Fibroblast of lung (primary cell): Measurements from ENCODE around the gene WASL. TPM values are rescaled to one million over a fixed set of nuclear protein-coding genes. Genes with fewer than 3 reads are reported as not detected.

Experiments
- DNase-seq, 2 donors: peaks; one replicate each; pipeline versions ENCODE4 v3.0.0 to v3.0.0-alpha.2; 2010; ENCODE audit warnings: low read depth in 2 of 2
- H2AFZ ChIP-seq: 2 replicates; pipeline ENCODE4 v1.5.1; 2012; ENCODE audit warnings: low read length, control low read depth, inconsistent platforms
- H3K27ac ChIP-seq: 2 replicates; pipeline ENCODE4 v1.5.1; 2011; ENCODE audit warnings: low read length, control low read depth; ENCODE audit not compliant: insufficient read depth
- H3K27me3 ChIP-seq: 2 replicates; pipeline ENCODE4 v1.5.1; 2011; ENCODE audit warnings: mild to moderate bottlenecking, low read length; ENCODE audit not compliant: control insufficient read depth, insufficient read depth
- H3K36me3 ChIP-seq: 2 replicates; pipeline ENCODE4 v1.5.1; 2011; ENCODE audit warnings: low read length; ENCODE audit not compliant: control insufficient read depth, insufficient read depth
- H3K4me1 ChIP-seq: 2 replicates; pipeline ENCODE4 v1.5.1; 2011; ENCODE audit warnings: low read length; ENCODE audit not compliant: control insufficient read depth, insufficient read depth; ENCODE audit errors: extremely low read depth
- H3K4me2 ChIP-seq: 2 replicates; pipeline ENCODE4 v1.5.1; 2011; ENCODE audit warnings: low read length, control low read depth; ENCODE audit not compliant: insufficient read depth; ENCODE audit errors: extremely low read depth
- H3K4me3 ChIP-seq, 4 experiments: fragments of 200-600 bp in 1 of 4; sonication (generic) in 1 of 4; replicated peaks in 1 of 4; 2 replicates each; pipeline ENCODE4 v1.5.1; 2011 to 2016; ENCODE audit warnings: low read length in 4 of 4, low read depth in 3 of 4, mild to moderate bottlenecking in 3 of 4, control low read depth in 2 of 4, inconsistent platforms in 1 of 4, mixed read lengths in 1 of 4; ENCODE audit not compliant: insufficient read depth in 1 of 4; ENCODE audit errors: control extremely low read depth in 1 of 4
- H3K79me2 ChIP-seq: 2 replicates; pipeline ENCODE4 v1.5.1; 2012; ENCODE audit warnings: mild to moderate bottlenecking, low read length, inconsistent platforms; ENCODE audit not compliant: control insufficient read depth, insufficient read depth
- H3K9ac ChIP-seq: 2 replicates; pipeline ENCODE4 v1.5.1; 2011; ENCODE audit warnings: mild to moderate bottlenecking, low read length, control low read depth; ENCODE audit not compliant: insufficient read depth
- H3K9me3 ChIP-seq: 2 replicates; pipeline ENCODE4 v1.5.1; 2012; ENCODE audit warnings: low read depth, low read length; ENCODE audit not compliant: control insufficient read depth, insufficient read depth
- H4K20me1 ChIP-seq: 2 replicates; pipeline ENCODE4 v1.5.1; 2011; ENCODE audit warnings: low read length; ENCODE audit not compliant: control insufficient read depth, insufficient read depth; ENCODE audit errors: extremely low read depth
- CTCF ChIP-seq, 2 donors: IDR thresholded peaks in 1 of 2; conservative IDR thresholded peaks in 1 of 2; 1 replicate in 1 of 2; 2 replicates in 1 of 2; pipeline ENCODE4 v1.5.1; 2011 to 2012; ENCODE audit warnings: low read length in 2 of 2, control low read depth in 1 of 2, inconsistent platforms in 1 of 2, low read depth in 1 of 2, mild to moderate bottlenecking in 1 of 2
- EZH2 ChIP-seq: IDR thresholded peaks from 2 replicates; pipeline ENCODE4 v1.5.1; 2012; ENCODE audit warnings: low read length, control low read depth, mild to moderate bottlenecking; ENCODE audit errors: missing control alignments
- polyA plus RNA-seq, 2 donors: library from polyadenylated mRNA; depleted of rRNA in 1 of 2; stranded (reverse) in 1 of 2; unstranded in 1 of 2; fragments of >200 nt; gene quantifications; 2 replicates each; pipeline ENCODE4 v1.2.1, GENCODE V29; 2011 to 2012; ENCODE audit warnings: missing spikeins in 1 of 2
- total RNA-seq: library from RNA; depleted of rRNA; stranded (reverse); fragments of >200 nt; gene quantifications from 2 replicates; pipeline ENCODE4 v1.2.1, GENCODE V29; 2014

The WASL gene
- total and polyA plus RNA-seq, 2 donors (not counting 1 experiment from before 2014, with no cell fraction given) = 15.4 to 21.0 TPM

DNA sequence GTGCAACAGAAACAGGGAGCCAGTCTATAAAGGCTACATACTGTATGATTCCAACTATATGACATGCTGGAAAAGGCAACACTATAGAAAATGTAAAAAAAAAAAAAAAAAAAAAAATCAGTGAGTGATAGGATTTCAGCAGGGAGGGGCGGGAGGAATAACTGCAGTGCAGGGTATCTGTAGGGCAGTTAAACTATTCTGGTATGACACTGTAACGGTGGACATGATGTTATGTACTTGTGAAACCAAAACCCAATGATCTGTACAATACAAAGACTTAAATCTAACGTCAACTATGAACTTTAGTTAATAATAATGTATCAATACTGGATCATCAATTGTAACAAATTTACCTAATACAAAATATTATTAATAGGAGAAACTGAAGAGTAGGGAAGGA, 14.3 kb downstream of the WASL start:
- Histone ChIP-seq H3K4me1 (no peaks in the 10 kb centered on the region), H2AFZ (no peak overlapping the region), H3K27me3 (no peaks in the 10 kb centered on the region), H3K9me3 (no peaks in the 10 kb centered on the region), H4K20me1 (peaks cover 2% of the 10 kb centered on the region), H3K4me2 (no peak overlapping the region), H3K79me2 (peaks cover 86% of the 10 kb centered on the region), H3K4me3 (no peak overlapping the region), H3K9ac (no peak overlapping the region), H3K27ac (no peak overlapping the region), H3K36me3 (no peaks in the 10 kb centered on the region)
- TF ChIP-seq EZH2 = no peak
- no peak for TF ChIP-seq CTCF (conservative IDR thresholded peaks at IDR 0.05 in 1 of 2, IDR thresholded peaks at IDR 0.05 in 1 of 2; ENCODE audit: low read depth in 1 of 2, low read length in 2 of 2)
- no peak for DNase-seq

- Histone ChIP-seq H3K27ac (no peak overlapping the region), H3K27me3 (no peaks in the 10 kb centered on the region), H4K20me1 (peaks cover 2% of the 10 kb centered on the region), H3K36me3 (no peaks in the 10 kb centered on the region), H3K79me2 (peaks cover 78% of the 10 kb centered on the region), H2AFZ (no peak overlapping the region), H3K9ac (no peak overlapping the region), H3K4me1 (peaks cover 2% of the 10 kb centered on the region), H3K4me2 (no peak overlapping the region), H3K4me3 (no peak overlapping the region), H3K9me3 (no peaks in the 10 kb centered on the region)
- no peak for TF ChIP-seq EZH2
- TF ChIP-seq CTCF (conservative IDR thresholded peaks at IDR 0.05 in 1 of 2, IDR thresholded peaks at IDR 0.05 in 1 of 2; ENCODE audit: low read depth in 1 of 2, low read length in 2 of 2) = no peak
- no peak for DNase-seq
These were observed 16.3 kb downstream of the WASL start for GRCh38 chr7:123732413-123733091.

GRCh38 chr7:123729218-123729578, 19.6 kb downstream of the WASL start:
- Histone ChIP-seq H3K4me3 (no peak overlapping the region), H3K36me3 (no peaks in the 10 kb centered on the region), H3K79me2 (peaks cover 69% of the 10 kb centered on the region), H3K27ac (no peak overlapping the region), H3K27me3 (no peaks in the 10 kb centered on the region), H2AFZ (no peak overlapping the region), H3K9ac (no peak overlapping the region), H3K9me3 (no peaks in the 10 kb centered on the region), H3K4me1 (peaks cover 7% of the 10 kb centered on the region), H3K4me2 (no peak overlapping the region), H4K20me1 (peaks cover 2% of the 10 kb centered on the region)
- no peak for TF ChIP-seq EZH2
- no peak for TF ChIP-seq CTCF (conservative IDR thresholded peaks at IDR 0.05 in 1 of 2, IDR thresholded peaks at IDR 0.05 in 1 of 2; ENCODE audit: low read depth in 1 of 2, low read length in 2 of 2)
- DNase-seq = no peak
